ENCODE results near the gene ZBTB46.

The ZBTB46 gene

GRCh38 chr20:63705232-63706026 lies 125.6 kb downstream of the ZBTB46 start:
- no peak for DNase-seq (ENCODE audit: low spot score)

GRCh38 chr20:63704749-63705117 lies 126.3 kb downstream of the ZBTB46 start:
- no peak for DNase-seq (ENCODE audit: low spot score)

- DNase-seq (ENCODE audit: low spot score) = no peak
These were observed 126.9 kb downstream of the ZBTB46 start for GRCh38 chr20:63703976-63704748.

GRCh38 chr20:63703471-63703975 lies 127.5 kb downstream of the ZBTB46 start:
- no peak for DNase-seq (ENCODE audit: low spot score)

- DNase-seq (ENCODE audit: low spot score) = no peak
These were observed 128.2 kb downstream of the ZBTB46 start for GRCh38 chr20:63702751-63703470.

- DNase-seq (ENCODE audit: low spot score) = no peak
These were observed 128.9 kb downstream of the ZBTB46 start for GRCh38 chr20:63702036-63702665.

- no peak for DNase-seq (ENCODE audit: low spot score)
These were observed 129.6 kb downstream of the ZBTB46 start for GRCh38 chr20:63701329-63702035.

GRCh38 chr20:63701051-63701328 lies 130.1 kb downstream of the ZBTB46 start:
- no peak for DNase-seq (ENCODE audit: low spot score)

GRCh38 chr20:63700199-63701050 lies 130.6 kb downstream of the ZBTB46 start:
- no peak for DNase-seq (ENCODE audit: low spot score)

- DNase-seq (ENCODE audit: low spot score) = no peak
These were observed 131.4 kb downstream of the ZBTB46 start for GRCh38 chr20:63699466-63700198.

GRCh38 chr20:63698739-63699465 lies 132.2 kb downstream of the ZBTB46 start:
- peak; percentile 25 for DNase-seq (ENCODE audit: low spot score)

GRCh38 chr20:63697868-63698545 lies 133.1 kb downstream of the ZBTB46 start:
- no peak for DNase-seq (ENCODE audit: low spot score)

- no peak for DNase-seq (ENCODE audit: low spot score)
These were observed 133.7 kb downstream of the ZBTB46 start for GRCh38 chr20:63697357-63697867.

GRCh38 chr20:63696628-63697356 lies 134.3 kb downstream of the ZBTB46 start, which contains the start of gene TNFRSF6B:
TNFRSF6B (plus strand) TSS chr20:63696652; CDS start chr20:63696768, 116 bp downstream.
- no peak for DNase-seq (ENCODE audit: low spot score)

GRCh38 chr20:63696306-63696627 lies 134.8 kb downstream of the ZBTB46 start:
- no peak for DNase-seq (ENCODE audit: low spot score)

GRCh38 chr20:63695424-63696305 lies 135.4 kb downstream of the ZBTB46 start:
- no peak for DNase-seq (ENCODE audit: low spot score)
